NCI-H1092 treated with DMSO at 0.1 percent for 48 hours (cell line): ENCODE data around the gene UCKL1.
"Not testable (repeated sequence)": the region's sequence is repeated elsewhere in the genome, so short reads cannot be mapped to it uniquely, and the experiment has no call there.

Experiments used
- DNase-seq: peaks from one replicate; lab custom pipeline; 2025; lab: John Stamatoyannopoulos, UW

The UCKL1 gene

DNA sequence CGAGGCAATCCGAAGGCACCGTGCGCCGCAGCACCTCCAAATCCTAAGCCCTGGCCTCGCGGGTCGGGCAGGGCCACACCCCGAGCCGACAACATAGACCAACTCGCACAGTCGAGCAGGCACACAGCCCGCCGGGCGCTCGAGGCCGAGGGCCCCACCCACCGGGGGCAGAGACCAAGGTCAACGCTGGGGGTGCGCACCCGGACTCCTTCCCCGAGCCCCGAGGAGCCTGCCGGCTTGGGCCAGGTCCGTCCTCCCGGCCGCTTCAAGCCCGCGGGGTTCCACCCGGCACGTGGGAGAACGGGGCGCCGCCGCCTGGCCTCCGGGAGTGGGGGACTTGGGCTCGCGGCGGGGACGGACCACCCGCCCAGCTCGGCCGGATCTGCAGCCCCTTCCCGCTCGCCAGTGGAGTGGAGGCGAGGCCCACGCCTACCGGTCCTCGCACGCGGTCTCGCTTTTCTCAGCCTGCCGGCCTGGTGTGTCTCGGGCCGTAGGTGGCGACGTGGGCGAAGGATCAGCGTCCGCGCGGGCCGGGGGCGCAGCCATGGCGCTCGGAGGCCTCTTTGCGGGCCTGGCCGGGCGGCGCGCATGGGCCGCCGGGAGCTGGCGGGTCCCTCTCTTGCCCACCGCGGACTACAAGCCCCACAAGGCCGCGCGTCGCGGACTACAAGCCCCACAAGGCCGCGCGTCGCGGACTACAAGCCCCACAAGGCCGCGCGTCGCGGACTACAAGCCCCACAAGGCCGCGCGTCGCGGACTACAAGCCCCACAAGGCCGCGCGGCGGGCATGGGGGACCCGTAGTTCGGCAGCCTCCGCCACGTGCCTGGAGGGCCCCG, at the start of gene UCKL1:
UCKL1 (minus strand) TSS at position 590 of the 837 bp plus-strand sequence; CDS start at position 546, 44 bp downstream.
- DNase-seq, result peak; percentile 85

DNA sequence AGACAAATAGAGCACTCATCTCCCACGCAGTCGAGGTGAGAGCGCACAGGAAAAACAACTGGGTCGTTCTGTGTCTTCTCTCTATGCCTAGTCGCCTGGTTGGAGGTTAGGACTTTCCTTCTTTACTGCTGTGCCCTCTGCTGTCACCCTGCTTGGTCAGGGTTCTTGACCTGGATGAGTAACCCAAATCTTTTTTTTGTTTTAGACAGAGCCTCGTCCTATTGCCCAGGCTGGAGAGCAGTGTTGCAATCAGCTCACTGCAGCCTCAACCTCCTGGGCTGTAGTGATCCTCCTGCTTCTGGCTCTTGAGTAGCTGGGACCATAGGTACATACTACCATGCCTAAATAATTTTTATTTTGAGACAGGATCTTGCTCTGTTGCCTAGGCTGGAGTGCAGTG, 49.2 kb upstream of the UCKL1 start:
- no peak for DNase-seq

DNA sequence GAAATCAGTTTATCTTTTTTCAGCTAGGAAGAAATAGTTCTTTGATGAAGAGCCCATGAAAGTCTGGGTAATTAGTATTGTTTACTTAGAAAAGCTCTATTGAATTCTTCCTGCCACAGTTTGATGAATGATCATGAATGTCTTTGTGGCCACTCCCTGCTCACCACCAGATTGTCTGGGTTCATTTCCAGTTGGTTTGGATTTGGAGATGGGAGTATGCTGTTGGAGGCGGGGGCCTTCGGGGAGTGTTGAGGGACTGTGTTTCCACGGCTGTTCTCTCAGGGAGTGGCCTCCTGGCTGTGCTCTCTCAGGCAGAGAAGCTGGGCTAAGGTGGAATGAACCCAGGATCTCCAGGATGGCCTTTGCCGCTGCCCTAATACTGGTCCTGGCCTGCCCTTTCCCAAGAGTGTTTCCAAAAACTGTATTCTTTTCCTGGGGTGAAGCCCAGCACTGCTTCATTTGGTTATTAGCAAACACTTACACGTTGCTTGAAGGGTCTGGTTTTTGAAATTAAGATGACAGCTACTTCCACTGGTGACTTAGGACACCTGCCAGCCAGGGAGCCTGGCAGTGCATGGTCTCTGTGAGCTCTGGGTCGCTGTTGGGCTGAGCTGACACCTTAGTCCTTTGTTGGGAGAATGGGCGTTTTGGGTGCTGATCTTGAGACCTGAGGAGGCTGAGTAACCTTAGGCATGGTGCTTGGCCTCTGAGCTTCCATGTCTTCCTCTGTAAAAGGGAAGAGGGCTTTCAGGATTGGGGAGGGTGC, 47.9 kb upstream of the UCKL1 start:
- DNase-seq, result no peak

DNA sequence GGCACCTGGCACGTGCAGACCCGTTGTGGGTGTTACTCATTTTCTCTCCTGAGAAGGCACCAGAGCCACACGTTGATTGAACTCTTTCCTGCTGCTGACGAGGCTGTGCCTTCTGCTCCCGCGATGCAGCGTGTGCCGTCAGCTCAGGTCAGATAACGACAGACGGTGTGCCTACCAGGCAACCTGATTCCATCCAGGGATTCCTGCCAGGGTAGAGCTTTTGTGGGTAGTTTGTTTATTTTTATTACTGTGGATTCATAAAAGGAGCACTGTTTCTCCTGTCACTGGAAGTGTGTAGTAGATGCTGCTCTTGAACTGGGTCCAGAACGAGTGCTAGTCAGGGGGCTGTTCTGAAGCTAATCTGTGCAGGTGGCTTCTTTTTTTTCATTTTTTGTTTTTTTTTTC, 45.4 kb upstream of the UCKL1 start:
- DNase-seq, result peak; percentile 88

DNA sequence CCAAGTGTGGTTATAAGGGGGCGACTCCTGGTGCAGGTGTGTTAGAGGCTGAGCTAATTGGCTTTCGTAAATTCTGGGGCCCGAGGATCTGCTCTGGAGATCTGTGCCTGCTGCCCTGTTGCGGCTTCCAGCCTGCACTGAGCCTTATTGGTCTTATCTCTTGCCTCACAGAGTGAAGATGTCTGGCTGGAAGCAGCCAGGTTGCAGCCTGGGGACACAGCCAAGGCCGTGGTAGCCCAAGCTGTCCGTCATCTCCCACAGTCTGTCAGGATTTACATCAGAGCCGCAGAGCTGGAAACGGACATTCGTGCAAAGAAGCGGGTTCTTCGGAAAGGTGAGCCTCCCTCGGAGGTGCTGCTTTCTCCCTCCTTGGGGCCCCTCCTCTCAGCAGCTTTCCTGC, 44.7 kb upstream of the UCKL1 start:
- DNase-seq, result no peak

DNA sequence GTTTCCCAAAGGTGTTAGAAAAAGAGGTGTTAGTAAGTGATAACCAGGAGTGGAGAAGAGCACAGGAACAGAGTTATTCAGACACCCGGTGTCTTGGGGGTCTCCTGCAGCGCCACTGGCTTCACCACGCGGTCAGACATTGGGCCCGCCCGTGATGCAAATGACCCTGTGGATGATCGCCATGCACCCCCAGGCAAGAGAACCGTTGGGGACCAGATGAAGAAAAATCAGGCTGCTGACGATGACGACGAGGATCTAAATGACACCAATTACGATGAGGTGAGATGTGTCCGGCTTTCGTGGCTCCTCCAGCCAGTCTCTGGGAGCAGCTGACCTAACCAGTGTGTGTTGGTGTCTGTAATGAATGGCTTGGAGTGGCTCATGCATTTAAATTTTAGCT, 26.7 kb upstream of the UCKL1 start:
- no peak for DNase-seq

DNA sequence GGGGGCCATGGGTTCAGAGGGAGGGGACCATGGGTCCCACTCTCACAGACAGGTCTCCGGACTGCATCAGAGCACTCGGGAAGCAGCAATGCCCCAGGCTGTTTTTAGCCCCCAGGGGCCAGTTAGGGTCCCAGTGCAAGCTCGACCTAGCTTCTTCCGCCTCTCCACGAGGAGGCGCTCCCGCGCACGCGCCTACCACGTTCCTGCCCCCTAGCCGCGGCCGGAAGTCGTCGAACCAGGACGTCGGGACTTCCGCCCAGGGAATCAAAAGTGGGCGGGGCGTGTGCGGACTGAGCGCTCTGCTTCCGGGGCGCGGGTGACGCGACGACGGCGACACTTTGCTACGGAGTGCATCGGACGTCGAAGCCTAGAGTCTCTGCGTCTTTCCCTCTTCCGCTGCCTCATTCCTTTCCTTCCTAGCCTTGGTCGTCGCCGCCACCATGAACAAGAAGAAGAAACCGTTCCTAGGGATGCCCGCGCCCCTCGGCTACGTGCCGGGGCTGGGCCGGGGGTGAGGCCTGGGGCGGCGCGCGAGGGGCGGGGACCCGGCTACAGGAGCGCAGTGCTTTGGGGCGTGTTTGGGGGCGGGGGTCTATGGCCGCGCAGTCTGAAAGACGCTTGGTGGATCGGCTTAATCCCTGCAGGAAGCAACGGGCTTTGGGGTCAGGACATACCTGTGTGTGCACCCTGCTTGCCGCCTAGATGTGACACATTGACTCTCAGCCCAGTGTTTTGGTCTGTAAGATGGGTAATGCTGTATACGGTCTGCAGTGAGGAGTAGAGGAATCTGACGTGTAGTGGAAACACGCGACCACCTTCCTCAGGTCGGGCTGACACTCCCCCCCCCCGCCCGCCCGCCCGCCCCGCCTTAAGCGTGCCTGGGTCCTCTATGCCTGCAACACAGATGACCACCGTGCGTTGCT, 24.9 kb upstream of the UCKL1 start, which contains the start of gene PRPF6:
PRPF6 (plus strand) TSS at position 327 of the 923 bp plus-strand sequence; CDS start at position 441, 114 bp downstream.
- DNase-seq, result peak; percentile 97

DNA sequence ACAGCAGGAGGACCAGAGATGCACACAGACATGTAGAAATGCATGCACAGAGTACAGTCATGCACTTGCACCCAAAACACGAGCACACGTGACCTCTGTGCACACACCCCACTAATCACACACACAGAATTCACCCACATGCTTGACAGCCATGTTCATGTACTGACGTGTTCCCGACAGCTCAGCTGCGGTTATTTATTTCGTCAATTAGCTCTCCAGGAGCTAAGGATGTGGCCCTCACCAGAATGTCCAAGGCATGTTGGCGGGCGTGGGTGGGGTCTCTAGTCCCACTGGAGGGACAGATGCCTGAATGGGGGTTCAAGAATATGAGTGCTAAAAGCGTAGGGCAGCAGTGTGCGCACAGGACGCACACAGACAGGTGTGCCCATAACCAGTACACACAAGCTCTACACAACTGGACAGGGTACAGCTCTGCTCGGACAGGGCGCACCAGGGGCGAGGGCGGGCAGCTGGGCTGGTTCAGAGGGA, 24.1 kb upstream of the UCKL1 start:
- no peak for DNase-seq

DNA sequence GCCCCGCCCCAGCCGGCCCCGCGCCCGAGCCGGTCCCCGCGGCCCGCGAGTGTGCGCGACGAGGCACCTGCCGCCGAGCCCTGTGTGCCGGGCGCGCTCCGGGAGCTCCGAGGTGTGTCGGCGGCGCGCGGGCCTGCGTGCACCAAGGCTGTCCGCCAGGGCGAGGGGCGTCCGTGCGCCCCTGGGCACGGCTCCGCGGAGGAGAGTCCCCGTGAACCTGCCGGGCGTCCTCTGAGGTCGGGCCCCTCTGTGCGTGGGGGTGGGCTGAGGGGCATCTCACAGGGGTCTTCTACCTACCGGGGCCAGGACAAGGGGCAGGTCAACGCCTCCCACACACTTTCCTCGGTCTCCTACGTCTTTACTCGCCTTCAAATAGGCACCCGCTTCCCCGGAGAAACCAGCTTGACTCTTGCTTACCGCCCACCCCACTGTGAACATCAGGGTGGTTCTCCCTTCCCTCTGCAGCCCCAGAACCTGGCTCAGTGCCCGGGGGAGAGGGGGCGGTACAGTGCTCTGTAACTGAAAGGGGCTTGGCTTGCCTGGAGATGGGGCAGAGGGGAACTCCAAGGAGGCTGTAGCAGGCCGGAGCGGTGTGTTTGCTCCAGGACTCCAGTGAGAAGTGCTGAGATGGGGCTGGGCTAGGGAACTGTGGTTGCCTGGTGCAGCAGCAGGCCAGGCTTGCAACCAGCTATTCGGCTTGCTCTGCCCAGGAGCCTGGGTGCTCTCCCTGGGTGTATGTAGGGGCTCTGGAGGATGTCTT, 23.5 kb upstream of the UCKL1 start, which contains the start of gene SAMD10:
SAMD10 (minus strand) TSS at position 86 of the 760 bp plus-strand sequence. CDS start 175 bp downstream, outside the sequence.
- peak; percentile 81 for DNase-seq

DNA sequence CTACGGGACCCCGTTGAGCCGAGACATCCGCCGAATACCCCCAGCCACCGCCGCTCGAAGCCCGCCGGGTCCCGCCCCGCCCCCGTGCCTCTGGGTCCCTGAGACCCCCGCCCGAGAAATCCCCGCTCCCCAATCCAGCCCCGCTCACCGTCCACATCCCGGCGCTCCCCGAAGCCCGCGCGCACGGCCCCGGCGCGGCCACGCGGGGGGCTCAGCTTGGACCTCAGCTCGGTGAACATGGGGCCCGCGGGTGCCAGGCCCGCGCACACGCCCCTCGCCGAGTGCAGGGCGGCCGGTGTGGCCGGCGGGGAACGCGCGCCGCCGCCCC, 23.0 kb upstream of the UCKL1 start:
- DNase-seq, result no peak

DNA sequence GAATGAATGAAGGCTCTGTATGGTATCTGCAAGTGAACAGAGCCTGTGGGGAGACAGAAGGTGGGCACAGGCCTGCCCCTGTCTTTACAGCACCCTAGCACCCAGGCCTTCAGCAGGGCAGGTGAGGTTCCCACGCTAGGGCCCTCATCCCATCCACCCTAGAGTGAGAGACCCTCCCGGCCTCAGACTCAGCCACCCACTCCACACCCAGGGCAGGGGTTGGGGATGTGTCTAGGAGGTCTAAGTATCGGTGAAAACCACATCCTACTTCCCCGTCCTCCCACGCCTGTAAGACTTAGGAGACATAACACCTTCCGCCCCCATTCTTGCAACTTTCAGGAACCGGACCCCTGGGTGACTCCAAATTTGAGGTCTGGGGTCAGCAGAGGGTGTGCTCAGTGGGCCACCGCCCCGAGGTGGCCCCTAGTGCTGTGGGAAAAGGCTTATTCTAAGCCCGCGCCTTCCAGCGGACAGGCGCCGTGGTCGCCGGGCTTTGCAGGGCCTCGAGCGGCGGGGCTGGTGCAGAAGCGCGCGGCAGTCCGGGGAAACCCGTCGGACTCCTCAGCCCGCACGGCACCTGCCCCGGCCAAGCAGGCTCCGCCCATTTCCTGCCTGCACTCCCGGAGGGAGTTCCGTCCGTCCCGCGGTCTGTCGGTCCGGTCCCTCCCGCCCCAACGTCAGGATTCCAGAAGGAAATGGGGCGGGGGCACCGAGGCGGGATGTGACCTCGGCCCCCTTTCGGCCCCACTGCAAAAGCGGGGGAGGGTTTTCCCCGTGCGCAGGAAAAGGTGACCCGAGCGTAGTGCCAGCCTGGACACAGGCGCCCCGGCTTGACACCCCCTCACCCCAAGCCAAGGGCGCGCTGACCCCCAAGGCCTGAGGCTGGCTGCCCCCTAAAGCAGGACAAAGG, 22.4 kb upstream of the UCKL1 start:
- DNase-seq, result peak; percentile 15

DNA sequence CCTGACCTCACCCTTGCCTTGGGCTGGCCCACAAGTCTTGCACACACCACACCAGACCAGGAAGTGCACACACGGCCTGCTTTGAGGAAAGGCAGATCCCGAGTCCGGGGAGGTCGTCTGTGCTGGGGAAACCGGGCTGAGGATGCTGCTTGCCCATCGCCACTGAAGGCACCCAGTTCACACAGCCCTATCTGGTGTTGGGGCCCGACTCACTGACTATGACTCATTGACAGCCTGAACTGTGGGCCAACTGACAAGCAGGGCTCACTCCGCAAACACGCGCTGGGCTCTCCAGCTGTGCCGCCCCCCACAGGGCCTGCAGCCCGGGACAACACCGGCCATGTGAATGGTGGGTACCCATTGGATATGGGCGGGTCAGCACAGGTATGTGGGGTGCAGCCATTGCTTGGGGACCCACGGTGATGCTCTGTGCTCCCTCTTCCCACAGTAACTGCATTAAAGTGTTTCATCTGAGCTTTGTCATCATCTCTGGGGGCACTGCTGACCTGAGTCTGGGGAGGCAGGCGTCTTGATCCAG, 21.6 kb upstream of the UCKL1 start:
- no peak for DNase-seq

DNA sequence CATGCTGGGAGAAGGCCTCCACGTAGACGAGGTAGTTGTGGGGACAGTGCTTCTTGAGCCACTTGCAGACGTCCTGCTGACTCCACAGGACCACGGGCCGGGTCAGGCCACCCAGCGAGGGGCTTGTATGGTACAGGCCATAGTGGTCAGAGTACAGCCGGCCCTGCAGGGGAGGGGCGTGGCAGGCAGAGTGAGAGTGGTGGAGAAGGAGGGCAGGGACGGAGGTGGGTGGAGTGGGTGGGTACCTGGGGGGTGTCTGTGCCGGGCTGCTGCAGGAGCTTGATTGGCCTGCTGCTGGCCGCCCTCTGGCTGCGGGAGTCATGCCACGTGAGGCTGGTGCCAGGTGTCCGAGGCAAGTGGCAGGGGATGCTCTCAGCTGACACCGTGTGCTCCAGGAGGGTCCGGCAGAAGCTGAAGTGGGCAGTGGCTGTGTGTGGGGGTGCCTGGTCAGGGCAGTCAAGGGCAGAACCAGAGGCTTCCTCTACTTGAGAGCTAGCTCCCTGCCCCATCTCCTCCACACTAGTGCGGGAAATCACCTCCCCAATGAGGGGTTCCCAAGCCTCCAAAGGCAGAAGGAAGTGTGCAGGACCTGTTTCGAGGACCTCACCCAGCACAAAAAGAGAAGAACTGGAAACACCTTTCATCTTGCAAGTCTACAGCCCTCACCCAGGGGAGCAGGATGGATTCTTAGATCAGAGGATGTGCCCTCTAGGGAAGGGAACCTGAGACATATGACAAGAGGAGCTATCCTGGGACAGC, 20.9 kb upstream of the UCKL1 start:
- no peak for DNase-seq

DNA sequence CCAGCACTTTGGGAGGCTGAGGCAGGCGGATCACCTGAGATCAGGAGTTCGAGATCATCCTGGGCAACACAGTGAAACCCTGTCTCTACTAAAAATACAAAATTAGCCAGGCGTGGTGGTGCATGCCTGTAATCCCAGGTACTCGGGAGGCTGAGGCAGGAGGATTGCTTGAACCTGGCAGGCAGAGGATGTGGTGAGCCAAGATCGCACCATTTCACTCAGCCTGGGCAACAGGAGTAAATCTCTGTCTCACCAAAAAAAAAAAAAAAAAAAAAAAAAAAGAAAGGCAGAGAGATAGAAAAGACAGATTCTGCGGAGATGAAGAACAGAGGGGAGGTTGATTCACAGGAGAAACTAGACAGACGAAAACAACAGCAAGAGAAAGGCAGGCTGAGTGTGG, 20.3 kb upstream of the UCKL1 start:
- not testable (repeated sequence) for DNase-seq

DNA sequence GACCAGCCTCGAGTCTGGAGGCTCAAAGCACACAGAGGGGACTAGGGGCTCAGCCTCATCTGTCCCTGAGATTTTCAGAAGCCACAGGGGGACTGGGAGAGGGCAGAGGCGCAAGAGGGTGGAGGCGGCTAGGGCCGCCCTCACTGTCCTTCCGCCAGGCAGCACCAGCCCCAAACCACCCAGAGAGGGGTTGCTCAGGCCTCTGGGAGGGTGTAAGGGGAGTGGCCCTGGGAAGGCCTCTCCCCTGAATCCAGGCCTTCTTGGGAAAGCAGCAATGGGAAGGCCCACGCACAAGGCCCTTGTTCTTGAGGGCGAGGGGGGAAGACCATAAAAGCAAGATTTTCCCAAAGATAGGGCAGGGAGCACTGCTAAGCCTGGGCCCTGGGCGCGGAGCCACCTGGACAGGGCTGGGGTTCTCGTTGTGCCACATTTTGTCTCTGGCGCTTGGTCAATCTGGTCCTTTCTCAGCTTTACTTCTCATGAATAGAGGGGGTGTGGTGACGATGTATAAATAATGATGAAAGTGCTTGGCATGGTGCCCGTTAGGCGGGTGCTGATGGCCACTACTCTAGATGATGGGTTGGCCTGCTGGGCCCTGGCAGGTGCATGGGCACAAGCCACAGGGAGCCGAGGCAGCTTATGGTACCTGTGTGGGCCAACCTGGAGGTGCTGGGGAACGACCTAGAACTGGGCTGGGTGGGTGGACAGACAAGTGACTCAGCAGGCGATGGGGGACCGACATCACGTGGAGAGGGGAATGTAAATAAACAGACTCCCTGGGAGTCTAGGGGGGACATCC, 18.4 kb upstream of the UCKL1 start:
- peak; percentile 96 for DNase-seq

DNA sequence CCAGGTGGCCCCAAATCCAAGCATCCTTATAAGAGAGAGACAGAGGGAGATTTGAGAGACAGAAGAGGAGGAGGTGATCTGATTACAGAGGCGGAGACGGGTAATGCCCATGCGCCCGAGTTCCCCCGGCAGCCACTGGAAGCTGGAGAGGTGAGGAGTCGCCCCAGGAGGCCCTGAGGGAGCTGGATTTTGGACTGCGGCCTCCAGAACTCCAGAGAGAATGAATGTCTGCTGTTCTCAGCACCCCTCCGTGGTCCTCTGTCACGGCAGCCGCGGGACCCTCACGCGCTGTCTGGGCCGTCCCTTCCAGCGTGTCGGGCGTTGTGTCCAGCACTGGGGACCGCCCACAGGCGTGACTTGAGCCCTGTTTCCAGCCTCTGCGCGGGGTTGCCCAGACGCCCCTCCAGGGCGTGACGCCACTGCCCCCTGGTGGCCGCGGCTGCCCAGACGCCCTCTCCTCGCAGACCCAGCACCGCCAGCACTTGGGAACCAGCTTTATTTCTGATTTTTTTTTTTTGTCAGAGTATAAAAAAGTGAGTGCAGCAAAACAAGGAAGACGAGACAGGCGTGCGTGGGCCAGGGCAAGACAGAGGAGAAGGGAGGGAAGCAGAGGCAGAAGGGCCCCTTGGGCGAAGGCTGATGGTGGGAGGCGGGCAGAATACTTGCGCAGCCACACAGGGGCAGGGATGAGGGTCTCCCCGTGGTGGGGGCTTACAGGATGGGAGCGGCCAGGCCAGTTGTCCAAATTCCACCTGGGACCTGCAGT, 17.6 kb upstream of the UCKL1 start:
- peak; percentile 77 for DNase-seq

DNA sequence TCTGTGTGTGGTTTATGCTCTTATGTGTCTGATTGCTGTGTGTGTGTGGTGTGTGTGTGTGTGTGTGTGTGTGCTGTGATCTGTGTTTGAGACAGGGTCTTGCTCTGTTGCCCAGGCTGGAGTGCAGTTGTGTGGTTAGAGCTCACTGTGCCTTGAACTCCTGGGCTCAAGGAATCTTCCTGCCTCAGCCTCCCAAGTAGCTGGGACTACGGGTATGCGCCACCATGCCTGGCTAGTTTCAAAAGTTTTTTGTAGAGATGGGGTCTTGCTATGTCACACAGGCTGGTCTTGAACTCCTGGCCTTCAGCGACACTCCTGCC, 16.9 kb upstream of the UCKL1 start:
- no peak for DNase-seq
